ENCODE measurements around the gene PDIA2.

DNA sequence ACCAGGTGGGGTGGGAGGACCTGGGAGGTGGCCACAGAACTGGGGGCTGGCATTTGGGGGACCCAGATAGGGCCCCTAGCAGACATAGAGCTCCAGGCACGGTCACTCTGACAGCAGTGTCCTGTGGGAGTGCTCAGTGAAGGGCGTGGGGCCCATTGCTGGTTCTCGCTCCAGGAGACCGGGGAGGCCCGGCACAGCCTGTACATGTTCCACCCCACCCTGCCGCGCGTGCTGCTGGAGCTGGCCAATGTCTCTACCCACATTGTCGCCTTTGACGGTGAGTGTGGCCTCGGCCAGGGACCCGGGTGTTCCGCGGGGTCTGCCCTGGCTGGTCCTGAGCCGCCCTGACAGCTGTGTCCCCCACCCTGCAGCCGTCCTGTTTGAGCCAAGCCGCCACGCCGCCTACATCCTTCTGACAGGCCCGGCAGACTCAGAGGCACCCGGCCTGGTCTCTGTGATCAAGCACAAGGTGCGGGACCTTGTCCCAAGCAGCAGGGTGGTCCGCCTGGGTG lies 18.5 kb upstream of the PDIA2 start:
- no peak for TF ChIP-seq REST (IDR thresholded peaks at IDR 0.05; ENCODE audit: insufficient replicate concordance, low read depth)
- no peak for TF ChIP-seq CTCF (IDR thresholded peaks at IDR 0.05; ENCODE audit: insufficient read depth, low read length)
- TF ChIP-seq GABPA (IDR thresholded peaks at IDR 0.05; ENCODE audit: low read depth), result no peak

All from HL-60 (cell line).